H1 (cell line): ENCODE measurements around the gene AGTR2. TPM values are rescaled to one million over a fixed set of nuclear protein-coding genes. Genes with fewer than 3 reads are reported as not detected.

Source experiments
- CTCF ChIP-seq, 3 experiments: IDR thresholded peaks; 1 replicate in 2 of 3; 2 replicates in 1 of 3; pipeline versions ENCODE4 v1.5.1 to v1.6.1; 2011; ENCODE audit warnings: low read length in 3 of 3, mild to moderate bottlenecking in 3 of 3, inconsistent platforms in 2 of 3, low read depth in 1 of 3, moderate library complexity in 1 of 3; ENCODE audit not compliant: insufficient read depth in 1 of 3; ENCODE audit errors: control extremely low read depth in 1 of 3
- GTF2F1 ChIP-seq: IDR thresholded peaks from 2 replicates; pipeline ENCODE4 v1.6.1; 2012; ENCODE audit warnings: low read depth, low read length, improper control_type of control experiment, borderline replicate concordance
- polyA plus RNA-seq, 7 experiments: library from polyadenylated mRNA; depleted of rRNA in 3 of 7; stranded (reverse) in 5 of 7; unstranded in 2 of 7; fragments of >200 nt in 5 of 7; fragments of 200-250 nt in 2 of 7; gene quantifications; 1 replicate in 5 of 7; 2 replicates in 1 of 7; 4 replicates in 1 of 7; pipeline versions ENCODE4 v1.2.1 to v1.2.3, GENCODE V29; 2011 to 2013; ENCODE audit warnings: missing spikeins in 2 of 7, mixed read lengths in 2 of 7
- total RNA-seq: library from RNA; stranded (reverse); fragmentation: NEBNext Ultra II Directional; extraction: Animal tissue kit (Norgen Biotek cat#: 25700); gene quantifications from 2 replicates; pipeline ENCODE4 v1.2.1, GENCODE V29; 2021

AGTR2 gene
- total and polyA plus RNA-seq, 2 of the 8 experiments (the other 6 are each of a cell fraction or from before 2014, with no cell fraction given), result not detected

GRCh38 chrX:116204932-116205331 lies 34.4 kb downstream of the AGTR2 start (continued):
- TF ChIP-seq CTCF (IDR thresholded peaks at IDR 0.05; ENCODE audit: control extremely low read depth in 1 of 3, insufficient read depth in 1 of 3, low read depth in 1 of 3, low read length in 3 of 3) (peak in 2 of 3 experiments; percentile 32 to 44; a peak in 2 of 4 replicates), GTF2F1 (no peak)
